HG03439 (cell line): ENCODE data around the gene AMZ1.

Source experiments
- ATAC-seq: cut with Tn5 transposase; IDR thresholded peaks from one replicate; pipeline ENCODE4 v1.9.1; 2021; ENCODE audit warnings: mild to moderate bottlenecking, moderate library complexity; ENCODE audit not compliant: unreplicated experiment

AMZ1 gene

DNA sequence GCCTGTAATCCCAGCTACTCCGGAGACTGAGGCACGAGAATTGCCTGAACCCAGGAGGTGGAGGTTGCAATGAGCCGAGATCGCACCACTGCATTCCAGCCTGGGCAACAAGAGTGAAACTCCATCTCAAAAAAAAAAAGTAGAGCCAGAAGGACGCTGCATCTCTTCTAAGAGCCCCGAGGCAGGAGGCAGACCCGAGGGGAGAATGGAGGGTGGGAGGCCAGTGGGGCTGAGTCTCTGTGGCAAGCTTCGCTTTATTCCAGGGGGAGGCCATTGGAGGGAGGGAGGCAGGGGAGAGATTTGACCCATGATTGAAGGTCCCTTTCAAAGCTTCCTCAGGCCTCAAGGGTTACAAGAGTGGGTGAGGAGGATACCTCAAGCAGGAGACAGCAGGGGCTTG is 37.6 kb upstream of the AMZ1 start:
- ATAC-seq: no peak

DNA sequence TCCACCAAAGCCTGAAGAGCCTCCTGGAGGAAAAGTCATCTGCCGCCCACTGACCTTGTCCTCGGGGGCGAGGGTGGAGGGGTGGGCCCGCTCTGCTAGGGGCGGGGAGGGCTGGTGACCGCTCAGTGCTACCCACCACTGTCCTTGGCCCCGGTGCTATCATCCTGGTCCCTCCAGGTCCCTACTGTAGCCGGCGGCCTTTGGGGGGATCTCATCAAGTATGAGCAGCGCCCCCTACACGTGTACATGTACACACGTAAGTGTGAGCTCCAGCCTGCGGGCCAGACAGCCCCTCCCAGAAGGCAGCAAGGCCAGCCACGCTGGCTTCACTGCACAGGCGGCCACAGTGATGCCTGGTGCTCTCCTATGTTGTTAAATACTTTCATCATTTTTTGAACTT is 36.7 kb upstream of the AMZ1 start:
- no peak for ATAC-seq

DNA sequence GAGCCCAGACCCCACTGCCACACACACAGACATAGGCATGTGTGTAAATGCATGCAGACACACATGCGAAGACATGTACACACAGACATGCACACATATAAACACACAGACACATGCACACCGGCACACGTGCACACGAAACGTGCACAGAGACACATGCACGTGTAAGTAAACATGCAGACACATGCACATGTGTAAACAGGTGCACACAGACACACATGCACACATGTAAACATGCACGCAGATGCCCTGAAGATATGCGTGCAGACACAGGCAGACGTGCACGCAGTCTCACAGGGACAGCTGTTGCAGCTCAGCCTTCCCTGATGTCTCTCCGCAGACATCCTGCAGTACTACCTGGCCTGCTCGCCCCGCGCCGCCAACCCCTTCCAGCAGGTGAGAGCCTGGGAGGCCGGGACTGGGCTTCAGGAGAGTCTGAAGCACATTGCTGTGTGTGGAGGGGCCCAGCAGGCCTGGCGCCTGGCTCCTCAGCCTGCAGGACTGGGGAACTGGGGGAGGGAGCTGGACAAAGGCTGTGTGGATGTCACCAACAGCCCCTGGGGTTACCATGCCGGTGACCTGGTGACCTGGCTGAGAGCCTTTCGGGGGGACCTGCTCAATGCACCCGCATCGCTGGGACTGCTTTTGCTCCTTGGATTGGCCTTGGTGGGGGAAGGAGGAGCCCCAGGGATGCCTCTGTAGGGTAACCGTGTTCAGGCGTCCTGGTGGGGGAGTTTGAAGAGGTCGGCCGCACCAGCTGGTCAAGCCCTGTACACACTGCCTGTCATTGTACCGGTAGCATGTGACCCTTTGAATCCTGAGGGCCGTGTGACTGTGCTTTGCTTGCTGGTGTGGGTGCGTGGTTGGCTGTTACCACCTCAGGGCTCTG is 35.9 kb upstream of the AMZ1 start:
- ATAC-seq: no peak

- ATAC-seq: no peak
Measured at GRCh38 chr7:2652736-2653060, 35.3 kb upstream of the AMZ1 start.

DNA sequence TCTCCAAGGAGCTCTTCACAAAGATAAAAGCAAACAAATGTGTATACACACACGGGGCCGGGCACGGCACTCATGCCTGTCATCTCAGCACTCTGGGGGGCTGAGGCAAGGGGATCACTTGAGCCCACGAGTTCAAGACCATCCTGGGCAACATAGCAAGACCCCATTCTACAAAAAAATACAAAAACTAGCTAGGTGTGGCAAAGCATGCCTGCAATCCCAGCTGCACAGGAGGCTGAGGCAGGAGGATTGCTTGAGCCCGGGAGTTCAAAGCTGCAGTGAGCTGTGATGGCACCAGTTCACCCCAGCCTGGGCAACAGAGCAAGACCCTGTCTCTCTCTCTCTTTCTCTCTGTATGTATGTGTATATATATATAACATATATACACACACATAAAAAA is 33.9 kb upstream of the AMZ1 start:
- no peak for ATAC-seq

- ATAC-seq: no peak
Measured at GRCh38 chr7:2655870-2656614, 32.0 kb upstream of the AMZ1 start.

GRCh38 chr7:2657208-2657607 is 30.8 kb upstream of the AMZ1 start:
- no peak for ATAC-seq

DNA sequence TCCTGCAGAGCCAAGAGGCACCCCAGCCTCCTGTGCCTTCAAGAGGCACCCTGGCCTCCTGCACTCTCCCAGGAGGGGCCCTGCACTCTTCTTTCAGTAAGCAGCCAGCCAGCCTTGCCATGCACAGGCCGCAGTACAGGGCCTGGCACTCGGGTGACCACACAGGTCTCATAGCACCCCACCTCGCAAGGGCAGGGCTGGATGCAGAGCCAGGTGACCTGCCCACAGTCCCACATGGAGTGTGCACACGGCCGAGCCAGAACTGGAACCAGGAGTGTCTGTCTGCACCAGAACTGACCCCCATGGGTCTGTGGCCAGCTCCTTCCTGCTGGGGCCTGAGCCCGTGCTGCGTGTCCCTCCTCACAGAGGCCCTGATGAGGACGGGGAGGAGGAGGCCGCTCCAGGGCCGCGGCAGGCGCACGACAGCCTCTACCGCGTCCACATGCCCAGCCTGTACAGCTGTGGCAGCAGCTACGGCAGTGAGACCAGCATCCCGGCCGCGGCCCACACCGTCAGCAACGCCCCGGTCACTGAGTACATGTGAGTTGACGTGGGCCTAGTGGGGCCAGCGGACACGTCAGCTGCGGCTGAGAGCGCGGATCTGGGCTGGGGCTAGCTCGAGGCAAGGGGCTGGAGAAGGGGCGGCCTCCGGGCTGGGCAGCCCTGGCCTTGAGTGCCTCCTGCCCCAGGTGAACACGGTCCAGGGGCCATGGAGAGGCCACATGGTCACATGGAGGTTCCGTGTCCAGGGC is 29.9 kb upstream of the AMZ1 start:
- ATAC-seq: no peak

DNA sequence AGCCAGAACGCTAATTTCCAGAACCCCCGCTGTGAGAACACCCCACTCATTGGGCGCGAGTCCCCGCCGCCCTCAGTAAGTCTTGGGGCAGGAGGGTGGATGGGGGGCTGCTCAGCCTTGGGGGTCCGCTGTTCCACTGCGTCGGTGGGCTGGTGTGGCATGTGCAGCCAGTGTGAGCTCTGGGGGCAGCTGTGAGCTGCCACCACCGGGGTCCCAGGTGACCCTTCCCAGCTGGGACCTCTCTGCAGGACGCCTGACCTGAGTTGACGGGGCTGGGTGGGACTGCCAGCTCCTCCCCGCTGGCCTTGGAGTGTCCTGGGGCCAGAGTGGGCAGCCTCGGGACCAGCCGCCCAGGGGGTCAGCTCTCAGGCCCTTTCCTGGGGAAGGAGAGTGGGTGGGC is 29.1 kb upstream of the AMZ1 start:
- no peak for ATAC-seq

DNA sequence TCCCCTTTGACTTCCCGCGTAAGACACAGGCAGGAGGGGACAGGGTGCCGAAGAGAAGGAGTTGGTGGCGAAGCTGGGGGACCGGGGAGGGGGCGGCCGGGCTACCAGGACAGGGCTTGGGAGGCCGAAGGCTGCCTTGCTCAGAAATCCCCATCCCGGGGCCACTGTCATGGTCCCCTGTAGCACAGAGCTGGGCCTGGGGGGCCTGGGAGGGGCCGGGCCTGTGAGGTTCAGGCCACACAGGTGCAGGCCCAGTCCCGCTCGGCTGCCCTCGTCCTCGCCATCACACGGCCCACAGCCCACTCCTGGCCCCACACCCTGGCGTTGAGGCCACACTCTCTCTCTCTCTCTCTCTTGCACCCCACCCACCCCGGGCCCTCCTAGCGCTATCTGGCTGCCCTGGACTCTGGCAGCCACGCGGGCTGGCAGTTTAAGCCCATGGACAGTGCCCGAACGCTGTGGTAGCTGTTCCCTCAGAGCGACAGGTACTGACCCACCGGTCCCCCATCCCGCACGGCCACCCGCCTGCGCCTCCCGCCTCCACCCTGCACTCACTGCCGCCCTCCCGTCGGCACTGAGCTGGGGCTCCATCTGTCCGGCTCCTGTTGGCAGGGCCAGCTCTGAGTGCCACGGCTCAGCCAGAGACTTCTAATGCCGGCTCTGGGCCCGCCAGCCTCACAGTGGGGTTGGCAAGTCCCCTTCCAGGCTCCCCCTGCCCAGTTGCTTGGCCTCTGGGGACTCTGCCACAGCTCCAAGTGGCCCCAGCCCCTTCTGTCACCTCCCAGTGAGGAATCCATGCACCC is 28.2 kb upstream of the AMZ1 start:
- no peak for ATAC-seq

GRCh38 chr7:2660359-2661095 is 27.5 kb upstream of the AMZ1 start:
- ATAC-seq: no peak

DNA sequence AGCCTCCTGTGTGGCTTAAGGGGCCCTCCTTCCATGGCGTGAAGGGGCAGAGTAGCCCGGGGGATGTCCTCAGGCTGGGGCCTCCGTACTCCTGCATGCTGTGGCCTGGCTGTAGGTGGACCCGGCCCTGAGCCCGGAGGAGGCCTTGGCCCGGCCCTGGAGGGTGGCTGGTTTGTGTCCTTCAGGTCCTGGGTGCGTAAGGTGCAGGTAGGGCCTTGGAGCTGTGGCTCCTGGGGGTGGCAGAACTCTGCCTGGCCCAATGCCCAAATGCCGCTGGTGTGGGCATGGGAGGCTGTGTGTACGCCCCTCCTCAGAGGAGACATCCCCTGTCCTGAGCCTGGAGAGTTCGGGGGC is 26.9 kb upstream of the AMZ1 start:
- no peak for ATAC-seq

- no peak for ATAC-seq
Measured at GRCh38 chr7:2661602-2662272, 26.3 kb upstream of the AMZ1 start.

DNA sequence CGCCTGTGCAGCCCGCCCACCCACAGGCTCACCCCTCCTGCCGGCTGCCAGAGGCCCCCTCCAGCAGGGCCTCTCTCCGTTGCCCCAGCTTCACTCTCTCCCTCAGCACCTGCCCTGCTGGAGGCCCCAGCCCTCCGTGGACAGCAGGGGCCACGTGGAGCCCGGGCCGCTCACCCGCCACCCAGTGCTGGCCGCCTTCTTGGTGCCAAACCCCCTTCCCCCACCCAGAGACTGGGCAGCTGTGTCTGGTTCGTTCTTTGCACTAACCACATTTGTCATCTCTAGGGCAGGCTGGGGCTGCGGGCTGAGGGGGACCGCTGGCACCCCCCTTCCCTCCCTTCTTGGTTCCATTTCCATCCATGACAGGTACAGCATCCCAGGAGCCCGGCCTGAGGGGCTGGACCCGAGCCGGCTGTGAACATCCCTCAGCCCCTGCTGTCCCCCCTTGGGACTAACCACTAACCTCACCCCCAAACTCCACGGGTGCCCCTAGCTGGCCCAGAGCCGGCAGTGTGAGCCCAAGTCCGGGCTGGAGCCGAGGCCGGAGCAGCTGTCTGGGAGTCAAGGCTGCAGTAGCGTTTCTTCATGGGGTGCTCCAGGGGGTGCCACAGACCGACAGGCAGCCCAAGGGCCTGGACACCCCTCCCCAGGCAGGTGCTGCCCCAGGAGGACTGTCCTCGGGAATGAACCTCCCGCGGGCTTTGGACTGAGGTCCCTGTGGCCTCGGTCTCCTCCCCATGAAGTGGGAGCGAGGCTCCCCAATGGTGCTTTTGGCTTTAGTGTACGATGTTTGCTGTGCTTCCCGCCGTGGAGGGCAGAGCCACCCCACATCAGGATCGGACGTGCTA is 25.5 kb upstream of the AMZ1 start:
- ATAC-seq: no peak

DNA sequence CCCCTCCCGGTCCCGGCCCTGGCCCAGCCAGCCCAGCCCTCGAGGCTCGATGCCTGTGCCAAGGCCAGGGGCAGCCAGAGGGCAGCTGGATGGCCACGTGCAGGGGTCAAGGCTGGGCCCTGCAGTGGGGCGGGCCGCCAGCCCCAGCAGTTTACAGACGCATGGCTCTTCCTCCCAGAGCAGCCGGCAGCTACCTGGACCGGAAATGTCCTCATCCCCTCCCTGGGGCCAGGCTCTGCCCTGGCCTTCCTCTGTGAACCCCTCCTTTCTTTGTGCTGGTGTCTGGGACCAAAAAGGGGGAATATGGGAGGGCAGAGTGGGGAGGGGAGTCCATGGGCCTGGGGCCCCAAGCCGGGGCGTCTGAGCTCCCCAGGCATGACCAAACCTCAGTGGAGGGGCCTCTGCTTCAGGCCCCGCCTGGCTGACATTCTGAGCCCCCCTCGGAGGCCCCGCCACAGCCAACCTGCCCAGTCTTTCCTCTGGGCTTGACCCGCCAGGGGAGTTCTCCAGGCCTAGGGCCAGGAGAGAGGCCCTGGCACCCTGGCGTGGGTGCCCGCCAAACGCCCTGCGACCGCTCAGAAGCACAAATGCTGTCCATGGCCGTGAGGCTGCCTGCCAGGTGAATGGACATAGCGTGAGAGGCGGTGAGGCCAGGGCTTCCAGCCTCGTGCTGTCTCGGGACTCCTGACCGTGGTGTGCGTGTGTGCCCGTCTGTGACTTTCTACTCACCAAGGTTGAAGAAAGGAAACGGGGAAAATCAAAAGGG is 24.7 kb upstream of the AMZ1 start:
- no peak for ATAC-seq

DNA sequence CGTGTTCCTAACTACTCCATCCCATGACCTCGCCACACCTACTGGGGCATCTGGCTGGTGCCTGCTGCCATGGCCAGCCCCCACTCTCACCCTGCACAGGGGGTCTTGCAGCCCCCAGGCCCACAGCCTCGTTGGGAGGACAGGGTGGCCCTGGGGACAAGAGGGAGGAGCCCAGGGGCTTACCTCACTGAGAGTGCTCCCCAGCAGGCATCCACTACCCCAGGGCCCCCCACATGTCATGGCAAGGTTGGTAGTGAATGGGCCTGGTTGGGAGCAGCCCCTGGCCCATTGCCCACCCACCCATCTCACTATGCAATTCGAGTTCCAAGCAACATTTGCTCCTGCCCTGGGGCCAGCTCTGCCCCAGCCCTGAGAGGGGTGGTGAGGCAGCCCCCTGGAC is 24.0 kb upstream of the AMZ1 start:
- no peak for ATAC-seq

- no peak for ATAC-seq
Measured at GRCh38 chr7:2665359-2665791, 22.6 kb upstream of the AMZ1 start.

GRCh38 chr7:2666155-2666554 is 21.8 kb upstream of the AMZ1 start:
- ATAC-seq: no peak
